GM10266 (cell line): ENCODE results near the gene TP53I13.
A peak's percentile ranks its signal among the peaks of the same experiment; 100 is the strongest.

Experiments used
- DNase-seq: peaks from one replicate; pipeline ENCODE4 v3.0.0; 2012; ENCODE audit errors: extremely low spot score
- CTCF ChIP-seq: IDR thresholded peaks from 2 replicates; pipeline ENCODE4 v1.5.1; 2012; ENCODE audit warnings: mild to moderate bottlenecking, low read depth; ENCODE audit not compliant: control insufficient read depth, insufficient read depth; ENCODE audit errors: missing control alignments

The TP53I13 gene

DNA sequence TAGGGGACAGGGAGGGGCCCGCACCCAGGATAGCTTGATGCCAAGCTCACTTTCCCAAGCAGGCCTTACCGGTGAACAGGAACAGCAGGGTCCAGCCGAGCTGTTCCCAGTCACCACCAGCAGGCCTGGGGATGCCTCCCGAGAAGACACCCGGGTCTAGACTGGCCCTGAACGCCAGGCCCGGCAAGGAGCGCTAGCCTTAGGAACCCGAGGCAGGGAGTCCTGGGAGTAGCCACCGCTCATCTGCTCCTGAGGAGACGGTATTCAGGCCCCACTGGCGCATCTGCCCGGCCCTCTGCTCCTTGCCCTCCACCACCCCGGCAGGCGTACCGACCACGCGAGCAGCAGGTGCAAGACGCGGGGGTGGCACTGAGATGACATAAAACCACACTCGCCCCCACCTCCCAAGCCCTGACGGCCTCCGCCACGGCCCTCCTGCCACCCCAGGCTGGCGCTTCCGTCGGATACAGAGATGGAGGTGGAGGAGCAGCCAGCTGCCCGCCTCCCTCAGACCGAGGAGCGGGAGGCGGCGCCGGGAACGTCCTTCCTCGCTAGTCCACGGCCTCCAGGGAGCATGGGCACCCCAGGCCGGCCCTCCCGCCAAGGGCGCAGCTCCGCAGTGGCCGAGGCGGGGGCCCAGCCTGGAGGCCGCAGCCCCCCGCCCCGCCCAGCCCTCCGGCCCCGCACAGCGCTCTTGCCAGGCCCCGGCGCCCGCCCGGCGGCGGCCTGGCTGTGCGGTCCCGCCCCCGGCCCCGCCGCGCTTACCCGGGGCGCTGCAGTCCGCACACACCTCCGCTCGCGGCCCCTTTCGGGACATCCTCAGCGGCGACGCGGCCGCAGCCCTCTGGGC, 20.3 kb downstream of the TP53I13 start:
- DNase-seq, result peak; percentile 49
- no peak for TF ChIP-seq CTCF

DNA sequence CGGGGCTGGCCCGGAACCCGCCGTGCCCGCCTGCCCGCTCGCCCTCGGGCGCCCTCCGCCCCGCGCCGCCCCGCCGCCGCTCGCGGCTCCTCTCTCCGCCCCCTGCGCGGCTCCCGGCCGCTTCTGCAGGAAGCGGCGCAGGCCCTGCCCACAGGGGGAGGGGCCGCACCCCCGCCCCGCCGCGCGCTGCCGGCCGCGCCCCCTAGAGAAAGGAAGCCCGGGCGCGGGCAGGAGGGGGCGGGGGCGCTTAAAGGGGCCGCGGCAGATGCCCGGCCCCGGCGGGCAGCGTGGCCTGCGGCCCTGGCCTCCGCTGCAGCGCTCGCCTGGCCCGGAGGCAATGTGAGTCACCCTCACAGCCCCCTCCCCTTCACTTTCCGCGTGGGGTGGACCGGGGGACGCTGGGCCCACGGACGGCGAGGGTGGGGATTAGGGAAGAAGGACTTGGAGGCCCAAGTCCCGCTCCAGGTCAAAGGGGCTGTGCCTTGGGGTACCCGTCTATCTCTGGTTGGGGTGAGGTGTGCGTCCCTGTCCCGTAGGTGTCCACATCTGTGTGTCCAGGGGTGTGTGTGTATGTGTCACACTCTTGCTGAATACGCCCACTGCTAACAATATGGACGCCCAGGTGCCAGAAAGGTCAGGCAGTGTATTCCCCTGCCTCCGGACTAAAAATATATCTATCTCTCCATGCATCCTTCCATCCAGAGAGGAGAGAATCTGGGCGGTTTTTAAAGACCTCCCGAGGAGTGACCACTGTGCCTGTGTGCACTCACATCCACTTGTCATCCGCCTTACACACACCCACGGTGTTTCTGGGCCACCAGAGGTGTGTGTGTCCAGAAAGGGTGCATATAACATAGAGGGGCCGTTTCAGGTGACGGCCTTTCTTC, 21.3 kb downstream of the TP53I13 start, which contains the start of gene GIT1:
TSS of gene GIT1 (minus strand) at position 125 of the 887 bp plus-strand sequence. CDS start 270 bp downstream, outside the sequence.
- no peak for TF ChIP-seq CTCF
- peak; percentile 99 for DNase-seq

DNA sequence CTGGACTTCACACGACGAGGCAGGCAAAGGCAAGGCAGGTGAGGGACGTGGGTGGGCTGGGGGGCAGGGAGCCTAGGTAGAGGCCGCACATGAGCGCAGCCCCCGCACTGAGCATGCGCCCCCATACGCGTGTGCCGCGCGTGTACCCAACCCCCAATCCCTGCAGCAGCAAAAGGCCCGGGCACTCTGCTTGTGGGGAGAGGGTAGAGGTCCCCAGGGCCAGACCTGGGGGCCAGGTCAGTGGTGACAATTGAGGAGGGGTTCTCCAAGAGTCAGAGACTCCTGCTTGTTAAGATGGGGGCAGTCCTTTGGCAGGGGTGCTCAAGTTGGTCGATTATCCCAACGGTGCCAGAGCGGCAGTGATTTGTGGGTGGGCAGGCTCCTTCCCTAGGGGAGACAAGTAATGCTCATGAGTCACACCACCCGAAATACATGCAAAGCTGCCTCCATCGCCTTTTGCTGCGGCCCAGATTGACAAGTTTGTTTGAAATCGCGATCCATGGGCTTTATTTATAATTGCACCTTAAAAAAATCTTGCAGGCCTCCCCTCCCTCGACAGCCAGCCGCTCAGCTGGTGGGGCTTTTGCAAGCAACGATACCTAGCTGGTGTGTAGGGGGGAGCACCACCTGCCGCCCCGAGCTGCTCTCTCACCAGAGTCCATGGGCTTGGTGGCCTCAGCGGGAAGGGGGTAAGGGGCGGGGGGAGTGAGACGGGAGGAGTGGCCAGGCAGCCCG, 22.1 kb downstream of the TP53I13 start:
- DNase-seq, result peak; percentile 69
- TF ChIP-seq CTCF, result no peak

GRCh38 chr17:29591146-29591736, 22.7 kb downstream of the TP53I13 start:
- TF ChIP-seq CTCF, result no peak
- DNase-seq, result peak; percentile 64

DNA sequence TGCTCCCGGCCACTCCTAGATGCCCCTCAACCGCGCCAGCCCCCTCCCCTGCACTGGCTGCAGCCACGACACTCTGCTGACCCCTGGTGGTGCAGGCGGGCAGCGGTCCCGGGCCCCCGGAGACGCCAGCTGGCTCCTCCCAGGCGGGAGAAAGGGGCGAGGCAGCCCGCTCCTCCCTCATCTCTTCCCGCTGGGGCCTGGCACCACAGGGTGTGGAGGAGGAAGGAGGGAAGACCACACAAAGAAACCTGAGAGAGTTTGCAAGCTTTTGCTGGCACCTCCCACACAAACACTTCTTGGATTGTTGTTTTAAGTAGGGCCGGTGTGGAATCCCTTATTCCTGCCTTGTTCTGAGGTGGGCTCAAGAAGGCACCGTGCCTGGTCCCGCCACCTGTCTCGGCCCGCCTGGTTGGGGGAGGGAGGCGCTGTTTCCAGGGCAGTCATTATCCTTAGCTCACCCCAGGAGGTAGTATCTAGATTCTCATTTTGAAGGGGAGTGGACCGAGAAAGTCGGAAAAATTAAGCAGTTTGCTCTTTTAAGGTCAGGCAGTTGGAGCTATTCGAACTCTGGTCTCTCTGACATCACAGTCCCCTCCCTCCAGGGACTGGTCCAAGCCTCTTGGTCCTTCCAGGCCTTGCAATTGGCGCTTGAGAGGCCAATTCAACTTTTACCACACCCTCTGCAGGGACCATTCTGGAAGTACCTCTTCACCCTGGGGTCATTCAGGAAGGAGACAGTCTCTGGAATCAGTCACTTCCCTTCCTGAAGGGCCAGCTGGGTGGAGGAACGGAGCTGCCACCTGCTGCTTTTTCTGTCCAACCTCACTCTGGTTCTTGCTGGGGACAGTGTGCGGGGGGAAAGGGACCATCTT, 23.5 kb downstream of the TP53I13 start:
- peak; percentile 94 for DNase-seq
- peak; percentile 98 for TF ChIP-seq CTCF
